HG03558 (cell line): Measurements from ENCODE around the gene SYPL2.
"Not testable (repeated sequence)": the region's sequence is repeated elsewhere in the genome, so short reads cannot be mapped to it uniquely, and the experiment has no call there.

Source experiments
- ATAC-seq: cut with Tn5 transposase; IDR thresholded peaks from one replicate; pipeline ENCODE4 v1.9.1; 2021; ENCODE audit warnings: moderate number of reproducible peaks; ENCODE audit not compliant: unreplicated experiment; ENCODE audit errors: extremely low read depth

Gene SYPL2

DNA sequence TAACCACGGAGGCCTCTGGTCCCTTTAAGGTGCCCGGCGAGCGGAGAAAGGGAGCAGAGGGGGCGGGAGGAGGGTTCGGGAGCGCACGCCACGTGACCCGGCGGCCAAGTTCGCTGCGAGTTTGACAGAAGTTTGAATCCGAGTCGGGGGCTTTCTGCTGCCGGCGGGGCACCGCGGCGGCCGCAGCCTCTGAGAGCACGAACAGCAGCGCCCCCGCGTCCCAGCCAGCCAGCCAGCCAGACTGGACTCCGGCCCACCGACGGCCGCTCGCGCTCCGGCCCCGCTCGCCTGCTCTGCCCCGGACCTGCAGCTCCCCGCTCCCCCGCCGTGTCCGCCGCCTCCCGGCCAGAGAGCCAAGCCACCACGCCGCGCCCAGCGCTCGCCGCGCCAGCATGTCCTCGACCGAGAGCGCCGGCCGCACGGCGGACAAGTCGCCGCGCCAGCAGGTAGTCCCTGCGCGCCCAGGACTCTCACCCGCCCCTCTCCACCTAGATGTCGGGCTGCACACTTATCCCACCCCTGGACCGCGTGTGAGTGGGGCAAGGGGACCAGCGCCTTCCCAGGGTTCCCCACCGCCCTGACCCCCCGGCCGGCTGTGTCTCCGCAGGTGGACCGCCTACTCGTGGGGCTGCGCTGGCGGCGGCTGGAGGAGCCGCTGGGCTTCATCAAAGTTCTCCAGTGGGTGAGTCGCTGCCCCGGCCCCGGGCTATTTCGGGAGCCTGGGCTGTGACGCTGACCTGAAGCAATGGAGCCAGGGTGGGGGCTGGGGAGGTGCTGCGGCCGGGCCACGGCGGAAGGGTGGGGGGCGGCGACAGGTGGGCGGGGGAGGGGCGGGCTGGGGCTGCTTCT, at the start of gene SYPL2:
TSS of gene SYPL2 (plus strand) at position 95 of the 849 bp plus-strand sequence. CDS start at position 393, 298 bp downstream.
- no peak for ATAC-seq

- no peak for ATAC-seq
Observed at GRCh38 chr1:109423498-109423897, 42.8 kb upstream of the SYPL2 start.

- no peak for ATAC-seq
Observed at GRCh38 chr1:109425391-109426280, 40.7 kb upstream of the SYPL2 start.

DNA sequence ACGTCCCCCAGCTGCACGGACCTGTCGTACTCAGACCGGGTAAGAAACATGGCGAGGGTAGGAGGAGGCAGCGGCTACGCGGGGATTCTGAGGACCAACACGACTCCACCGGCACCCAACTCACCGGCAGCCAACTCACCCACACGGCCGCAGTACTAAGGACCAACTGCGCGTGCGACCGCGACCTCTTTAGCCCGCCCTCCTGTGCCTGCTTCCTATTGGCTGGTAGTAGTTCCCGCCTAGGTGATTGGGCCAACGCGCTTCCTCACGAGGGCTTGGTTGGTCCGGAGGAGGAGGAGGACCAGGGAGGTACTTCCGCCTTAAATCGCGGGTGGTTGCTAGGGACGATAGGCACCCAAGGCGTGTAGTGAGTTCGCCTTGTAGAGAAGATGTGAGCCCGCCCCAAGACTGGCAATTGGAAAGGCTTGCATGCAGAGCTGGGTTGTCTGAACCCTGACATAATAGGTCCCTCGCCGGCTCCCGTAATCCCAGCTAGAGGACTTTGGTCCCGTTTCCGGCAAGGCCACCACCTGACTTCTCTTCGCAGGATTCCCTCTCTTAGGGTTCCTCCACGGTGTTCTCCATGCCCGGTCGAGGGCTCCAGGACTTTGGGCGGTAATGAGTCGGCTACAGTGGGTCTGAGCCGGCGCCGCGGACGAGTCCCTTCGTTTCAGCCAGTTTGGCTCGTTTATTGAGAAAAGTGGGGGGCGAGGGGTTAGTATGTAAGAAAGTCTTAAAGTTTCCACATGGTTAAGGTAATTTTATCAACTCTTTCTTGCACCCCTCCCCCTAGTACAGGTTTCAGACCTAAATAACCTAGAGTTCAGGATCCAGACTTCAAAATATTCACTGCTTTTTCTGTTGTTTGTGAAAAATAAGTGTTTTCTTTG, 39.8 kb upstream of the SYPL2 start, which contains the start of gene PSMA5:
TSS of gene PSMA5 (minus strand) at position 168 of the 890 bp plus-strand sequence. CDS start at position 50, 118 bp downstream.
- peak; percentile 94 for ATAC-seq

GRCh38 chr1:109427171-109427467, 39.2 kb upstream of the SYPL2 start:
- ATAC-seq, result no peak

DNA sequence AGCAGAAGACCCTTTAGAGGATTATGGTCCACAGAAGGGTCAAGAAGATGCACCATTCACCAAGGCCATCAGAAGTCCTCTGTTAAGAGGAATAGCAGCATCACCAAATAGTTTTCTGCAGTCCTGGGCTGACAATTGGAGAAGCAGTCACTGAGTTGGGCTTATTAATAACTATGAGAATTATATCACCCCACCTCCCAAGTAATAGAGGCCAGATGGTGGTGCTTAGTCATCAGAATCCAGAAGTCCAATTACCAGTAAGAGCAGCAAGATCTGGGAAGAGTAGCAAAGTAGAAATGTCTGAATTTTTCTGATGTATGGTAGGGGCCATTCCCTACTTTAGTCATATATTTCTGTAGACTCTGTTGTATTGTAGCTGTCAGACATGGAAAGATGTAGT, 34.0 kb upstream of the SYPL2 start:
- no peak for ATAC-seq

GRCh38 chr1:109433322-109433721, 33.0 kb upstream of the SYPL2 start:
- ATAC-seq, result no peak

GRCh38 chr1:109434484-109434883, 31.9 kb upstream of the SYPL2 start:
- no peak for ATAC-seq

GRCh38 chr1:109438798-109439297, 27.5 kb upstream of the SYPL2 start:
- no peak for ATAC-seq

DNA sequence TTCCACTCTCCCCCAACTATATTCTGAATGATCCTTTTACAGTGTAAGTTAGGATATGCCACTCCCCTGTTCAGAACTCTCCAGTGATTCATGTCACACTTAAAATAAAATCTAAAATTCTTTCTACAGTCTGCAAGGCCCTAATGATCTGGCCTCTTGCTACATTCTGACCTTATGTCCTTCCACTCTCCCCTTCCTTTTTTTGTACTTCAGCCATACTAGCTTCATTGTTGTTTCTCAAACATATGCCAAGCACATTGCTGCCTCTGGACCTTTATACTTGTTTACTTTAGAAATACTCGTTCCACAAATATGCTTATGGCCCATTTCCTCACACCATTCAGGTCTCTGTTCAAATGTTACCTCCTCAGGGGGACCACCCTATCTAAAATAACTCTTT, 25.3 kb upstream of the SYPL2 start:
- no peak for ATAC-seq

- no peak for ATAC-seq
Observed at GRCh38 chr1:109443476-109443875, 22.9 kb upstream of the SYPL2 start.

DNA sequence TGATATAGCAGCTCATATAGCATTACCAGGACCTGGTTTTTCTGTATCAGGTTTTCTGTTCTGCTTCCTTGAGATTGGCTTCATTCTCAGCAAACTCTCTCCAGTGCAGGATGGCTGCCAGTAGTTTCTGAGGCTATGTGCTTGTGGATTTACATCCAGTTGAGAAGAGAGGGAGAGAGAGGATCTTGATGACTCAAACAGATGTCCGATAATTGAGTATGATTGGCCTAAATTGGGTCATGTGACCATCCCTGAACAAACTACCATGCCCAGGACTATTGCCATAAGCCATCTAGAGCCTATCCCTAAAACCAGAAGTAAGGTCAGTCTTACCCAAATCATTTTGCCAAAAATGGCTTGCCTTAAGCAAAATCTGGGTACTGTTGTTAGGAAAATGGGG, 22.0 kb upstream of the SYPL2 start:
- no peak for ATAC-seq

DNA sequence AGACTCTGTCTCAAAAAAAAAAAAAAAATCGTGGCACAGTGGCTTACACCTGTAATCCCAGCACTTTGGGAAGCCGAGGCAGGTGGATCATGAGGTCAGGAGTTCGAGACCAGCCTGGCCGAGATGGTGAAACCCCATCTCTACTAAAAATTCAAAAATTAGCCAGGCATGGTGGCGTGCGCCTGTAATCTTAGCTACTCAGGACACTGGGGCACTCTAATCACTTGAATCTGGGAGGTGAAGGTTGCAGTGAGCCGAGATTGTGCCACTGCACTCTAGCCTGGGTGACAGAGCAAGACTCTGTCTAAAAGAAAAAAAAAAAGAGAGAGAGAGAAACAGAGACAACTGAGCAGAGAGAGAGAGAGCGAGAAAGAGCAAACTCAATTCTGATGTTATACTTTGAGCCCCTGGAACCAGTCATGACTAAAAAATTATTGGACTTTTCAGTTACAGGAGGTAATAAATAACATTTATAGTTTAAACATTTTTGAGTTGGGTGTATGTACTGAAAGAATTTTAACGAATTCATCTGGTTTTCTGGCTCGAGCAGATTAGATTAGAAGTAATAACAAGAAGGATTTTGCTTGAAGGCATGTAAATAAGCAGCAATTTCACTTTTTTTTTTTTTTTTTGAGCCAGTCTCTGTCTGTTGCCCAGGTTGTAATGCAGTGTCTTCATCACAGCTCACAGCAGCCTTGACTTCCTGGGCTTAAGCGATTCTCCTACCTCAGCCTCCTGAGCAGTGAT, 20.2 kb upstream of the SYPL2 start:
- ATAC-seq, result not testable (repeated sequence)

DNA sequence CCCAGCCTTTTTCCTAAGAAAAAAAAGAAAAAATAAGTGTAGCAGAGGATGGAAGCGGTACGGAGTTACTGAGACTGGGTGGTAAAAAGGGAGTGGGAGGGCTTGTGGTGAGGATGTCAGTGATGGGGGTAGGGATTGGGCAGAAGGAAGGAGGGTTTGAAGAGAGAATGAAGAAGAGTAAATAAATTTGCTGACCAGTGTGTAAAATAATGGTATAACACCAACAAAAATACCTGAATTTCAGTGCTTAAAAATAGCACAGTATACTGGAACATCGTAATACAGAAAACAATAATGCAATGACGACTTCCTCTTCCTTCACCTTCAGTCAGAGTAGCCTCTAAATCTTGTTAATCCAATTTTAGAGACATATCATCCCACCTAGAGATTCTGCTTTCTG, 18.8 kb upstream of the SYPL2 start:
- ATAC-seq, result no peak

- no peak for ATAC-seq
Observed at GRCh38 chr1:109454497-109455133, 11.7 kb upstream of the SYPL2 start.

DNA sequence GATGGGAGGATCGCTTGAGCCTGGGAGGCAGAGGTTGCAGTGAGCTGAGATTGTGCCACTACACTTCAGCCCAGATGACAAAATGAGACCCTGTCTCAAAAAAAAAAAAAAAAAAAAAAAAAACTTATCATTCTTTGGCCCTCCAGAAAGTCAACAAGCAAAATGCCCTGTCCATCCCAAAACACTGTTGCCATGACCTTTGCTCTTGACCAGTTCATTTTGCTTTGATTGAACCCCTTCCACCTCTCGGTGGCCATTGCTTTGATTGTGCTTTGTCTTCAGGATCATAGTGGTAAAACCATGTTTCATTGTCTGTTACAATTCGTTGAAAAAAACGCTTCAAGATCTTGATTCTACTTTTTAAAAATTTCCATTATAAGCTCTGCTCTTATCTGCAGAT, 8.5 kb upstream of the SYPL2 start:
- no peak for ATAC-seq

GRCh38 chr1:109466125-109466451, 258 bp upstream of the SYPL2 start:
- ATAC-seq, result no peak

- no peak for ATAC-seq
Observed at GRCh38 chr1:109467301-109467777, 993 bp downstream of the SYPL2 start.

- ATAC-seq, result no peak
Observed at GRCh38 chr1:109468061-109468460, 1.7 kb downstream of the SYPL2 start.
